Measurements from ENCODE around the gene ZNF248. TPM values are rescaled to one million over a fixed set of nuclear protein-coding genes. Genes with fewer than 3 reads are reported as not detected.

The ZNF248 gene
- total RNA-seq, 5 donors from 2014 or later (not counting 1 experiment from before 2014, with no cell fraction given): 7.0 to 15.6 (median 13.4) TPM

GRCh38 chr10:37813763-37814162 lies 43.6 kb downstream of the ZNF248 start:
- ChIA-PET CTCF (interaction anchor here in 1 of 2 donors (0.6 kb wide), 1 partner anchor 198 kb away, joined by 3 read pairs; no protein-coding TSS in a partner anchor), POLR2A (no interaction called here)
- Histone ChIP-seq H3K27me3 (replicated peaks in 1 of 2; ENCODE audit: control insufficient read depth in 2 of 2, extremely low read depth in 1 of 2, insufficient read depth in 2 of 2, low read length in 1 of 2) (no peaks in the 10 kb centered on the region), H3K27ac (ENCODE audit: low read length) (no peak overlapping the region), H3K36me3 (ENCODE audit: control insufficient read depth in 2 of 2, extremely low read depth in 1 of 2, insufficient read depth in 1 of 2, low read length in 1 of 2) (no peaks in the 10 kb centered on the region), H3K9me3 (peaks cover 9% of the 10 kb centered on the region), H3K4me1 (ENCODE audit: control insufficient read depth in 1 of 2, extremely low read depth in 1 of 2, insufficient read depth in 2 of 2, low read length in 2 of 2) (no peaks in the 10 kb centered on the region), H3K4me3 (ENCODE audit: control insufficient read depth in 1 of 2, extremely low read depth in 1 of 2, low read length in 1 of 2) (no peak overlapping the region)
- ATAC-seq (replicated peaks in 1 of 4) (no peak), DNase-seq (no peak)
- Mint-ChIP-seq H3K27ac (no peak overlapping the region), H3K4me1 (no peaks in the 10 kb centered on the region), H3K27me3 (no peaks in the 10 kb centered on the region), H3K36me3 (peaks cover 17% of the 10 kb centered on the region), H3K9me3 (peaks cover 38 to 65% (median 54%) of the 10 kb centered on the region in 3 donors), H3K4me3 (no peak overlapping the region)
- WGBS (ENCODE audit: insufficient coverage): no CpG with 5 or more reads among the region's 3 CpGs

- ATAC-seq (replicated peaks in 1 of 4): no peak
- H3K4me1 ChIP-seq (ENCODE audit: control insufficient read depth in 1 of 2, extremely low read depth in 1 of 2, insufficient read depth in 2 of 2, low read length in 2 of 2): no peaks in the 10 kb centered on the region
- peaks cover 9% of the 10 kb centered on the region for H3K9me3 ChIP-seq
- Mint-ChIP-seq H3K4me1 (no peaks in the 10 kb centered on the region), H3K27ac (no peak overlapping the region), H3K36me3 (peaks cover 17% of the 10 kb centered on the region), H3K27me3 (no peaks in the 10 kb centered on the region), H3K4me3 (no peak overlapping the region), H3K9me3 (peaks cover 38 to 67% (median 54%) of the 10 kb centered on the region in 3 donors)
- H3K27ac ChIP-seq (ENCODE audit: low read length): no peak overlapping the region
- no peaks in the 10 kb centered on the region for H3K36me3 ChIP-seq (ENCODE audit: control insufficient read depth in 2 of 2, extremely low read depth in 1 of 2, insufficient read depth in 1 of 2, low read length in 1 of 2)
- ChIA-PET POLR2A (no interaction called here), CTCF (no interaction called here)
- H3K4me3 ChIP-seq (ENCODE audit: control insufficient read depth in 1 of 2, extremely low read depth in 1 of 2, low read length in 1 of 2): no peak overlapping the region
- H3K27me3 ChIP-seq (replicated peaks in 1 of 2; ENCODE audit: control insufficient read depth in 2 of 2, extremely low read depth in 1 of 2, insufficient read depth in 2 of 2, low read length in 1 of 2): no peaks in the 10 kb centered on the region
- no CpG with 5 or more reads among the region's 1 CpG for WGBS (ENCODE audit: insufficient coverage)
- DNase-seq: no peak
These were observed 45.1 kb downstream of the ZNF248 start for GRCh38 chr10:37812290-37812689.

- Histone ChIP-seq H3K4me3 (ENCODE audit: control insufficient read depth in 1 of 2, extremely low read depth in 1 of 2, low read length in 1 of 2) (no peak overlapping the region), H3K36me3 (ENCODE audit: control insufficient read depth in 2 of 2, extremely low read depth in 1 of 2, insufficient read depth in 1 of 2, low read length in 1 of 2) (no peaks in the 10 kb centered on the region), H3K4me1 (ENCODE audit: control insufficient read depth in 1 of 2, extremely low read depth in 1 of 2, insufficient read depth in 2 of 2, low read length in 2 of 2) (no peaks in the 10 kb centered on the region), H3K27ac (ENCODE audit: low read length) (no peak overlapping the region), H3K9me3 (no peaks in the 10 kb centered on the region), H3K27me3 (replicated peaks in 1 of 2; ENCODE audit: control insufficient read depth in 2 of 2, extremely low read depth in 1 of 2, insufficient read depth in 2 of 2, low read length in 1 of 2) (no peaks in the 10 kb centered on the region)
- POLR2A ChIA-PET: no interaction called here
- Mint-ChIP-seq H3K27ac (no peak overlapping the region), H3K27me3 (no peaks in the 10 kb centered on the region), H3K9me3 (peaks cover 3 to 19% (median 16%) of the 10 kb centered on the region in 3 donors), H3K4me3 (no peak overlapping the region), H3K36me3 (peaks cover 32% of the 10 kb centered on the region), H3K4me1 (no peaks in the 10 kb centered on the region)
- CTCF ChIA-PET: no interaction called here
- WGBS (ENCODE audit: insufficient coverage): 92% methylated on average over 2 of the region's 3 CpGs
- ATAC-seq (replicated peaks in 1 of 4) (no peak), DNase-seq (no peak)
These were observed 54.1 kb downstream of the ZNF248 start for GRCh38 chr10:37803269-37803668.

- POLR2A ChIA-PET: no interaction called here
- CTCF ChIA-PET: no interaction called here
These were observed 55.9 kb downstream of the ZNF248 start for GRCh38 chr10:37801557-37801956.

GRCh38 chr10:37794305-37794976 lies 63.0 kb downstream of the ZNF248 start:
- H3K27me3 Mint-ChIP-seq: no peaks in the 10 kb centered on the region
- H3K27ac Mint-ChIP-seq: no peak overlapping the region
- peaks cover 41% of the 10 kb centered on the region for H3K36me3 Mint-ChIP-seq
- DNase-seq (no peak), ATAC-seq (replicated peaks in 1 of 4) (no peak)
- H3K4me3 ChIP-seq (ENCODE audit: control insufficient read depth in 1 of 2, extremely low read depth in 1 of 2, low read length in 1 of 2): no peak overlapping the region
- no CpG with 5 or more reads among the region's 2 CpGs for WGBS (ENCODE audit: insufficient coverage)
- no peaks in the 10 kb centered on the region for H3K4me1 Mint-ChIP-seq
- H3K27ac ChIP-seq (ENCODE audit: low read length): no peak overlapping the region
- no peaks in the 10 kb centered on the region for H3K4me1 ChIP-seq (ENCODE audit: control insufficient read depth in 1 of 2, extremely low read depth in 1 of 2, insufficient read depth in 2 of 2, low read length in 2 of 2)
- no peaks in the 10 kb centered on the region for H3K27me3 ChIP-seq (replicated peaks in 1 of 2; ENCODE audit: control insufficient read depth in 2 of 2, extremely low read depth in 1 of 2, insufficient read depth in 2 of 2, low read length in 1 of 2)
- H3K36me3 ChIP-seq (ENCODE audit: control insufficient read depth in 2 of 2, extremely low read depth in 1 of 2, insufficient read depth in 1 of 2, low read length in 1 of 2): no peaks in the 10 kb centered on the region
- peaks cover 15 to 51% (median 41%) of the 10 kb centered on the region in 3 donors for H3K9me3 Mint-ChIP-seq
- no peak overlapping the region for H3K4me3 Mint-ChIP-seq
- CTCF ChIA-PET: no interaction called here
- peaks cover 6% of the 10 kb centered on the region for H3K9me3 ChIP-seq
- POLR2A ChIA-PET: no interaction called here

More at GRCh38 chr10:37801557-37801956, 55.9 kb downstream of the ZNF248 start:
- H3K36me3 ChIP-seq (ENCODE audit: control insufficient read depth in 2 of 2, extremely low read depth in 1 of 2, insufficient read depth in 1 of 2, low read length in 1 of 2): no peaks in the 10 kb centered on the region
- ATAC-seq (replicated peaks in 1 of 4): no peak
- no peaks in the 10 kb centered on the region for H3K27me3 Mint-ChIP-seq
- H3K36me3 Mint-ChIP-seq: peaks cover 43% of the 10 kb centered on the region
- H3K4me3 ChIP-seq (ENCODE audit: control insufficient read depth in 1 of 2, extremely low read depth in 1 of 2, low read length in 1 of 2): no peak overlapping the region
- no peak overlapping the region for H3K27ac Mint-ChIP-seq
- H3K27me3 ChIP-seq (replicated peaks in 1 of 2; ENCODE audit: control insufficient read depth in 2 of 2, extremely low read depth in 1 of 2, insufficient read depth in 2 of 2, low read length in 1 of 2): no peaks in the 10 kb centered on the region
- no peaks in the 10 kb centered on the region for H3K4me1 Mint-ChIP-seq
- no peak overlapping the region for H3K27ac ChIP-seq (ENCODE audit: low read length)
- no peak overlapping the region for H3K4me3 Mint-ChIP-seq
- no peaks in the 10 kb centered on the region for H3K4me1 ChIP-seq (ENCODE audit: control insufficient read depth in 1 of 2, extremely low read depth in 1 of 2, insufficient read depth in 2 of 2, low read length in 2 of 2)
- no peaks in the 10 kb centered on the region for H3K9me3 ChIP-seq
- H3K9me3 Mint-ChIP-seq: peaks cover 3 to 25% (median 24%) of the 10 kb centered on the region in 3 donors
- no peak for DNase-seq

- no peak overlapping the region for H3K27ac Mint-ChIP-seq
- H3K9me3 Mint-ChIP-seq: peaks cover 7 to 38% (median 35%) of the 10 kb centered on the region in 3 donors
- Histone ChIP-seq H3K27ac (ENCODE audit: low read length) (no peak overlapping the region), H3K9me3 (peaks cover 3% of the 10 kb centered on the region), H3K4me3 (ENCODE audit: control insufficient read depth in 1 of 2, extremely low read depth in 1 of 2, low read length in 1 of 2) (no peak overlapping the region), H3K27me3 (replicated peaks in 1 of 2; ENCODE audit: control insufficient read depth in 2 of 2, extremely low read depth in 1 of 2, insufficient read depth in 2 of 2, low read length in 1 of 2) (no peaks in the 10 kb centered on the region), H3K36me3 (ENCODE audit: control insufficient read depth in 2 of 2, extremely low read depth in 1 of 2, insufficient read depth in 1 of 2, low read length in 1 of 2) (no peaks in the 10 kb centered on the region), H3K4me1 (ENCODE audit: control insufficient read depth in 1 of 2, extremely low read depth in 1 of 2, insufficient read depth in 2 of 2, low read length in 2 of 2) (no peaks in the 10 kb centered on the region)
- no peaks in the 10 kb centered on the region for H3K27me3 Mint-ChIP-seq
- ATAC-seq (replicated peaks in 1 of 4) (no peak), DNase-seq (no peak)
- no peak overlapping the region for H3K4me3 Mint-ChIP-seq
- H3K36me3 Mint-ChIP-seq: peaks cover 31% of the 10 kb centered on the region
- CTCF ChIA-PET: no interaction called here
- POLR2A ChIA-PET: no interaction called here
- no peaks in the 10 kb centered on the region for H3K4me1 Mint-ChIP-seq
- no CpG with 5 or more reads among the region's 2 CpGs for WGBS (ENCODE audit: insufficient coverage)
These were observed 67.8 kb downstream of the ZNF248 start for GRCh38 chr10:37789590-37789989.

- Mint-ChIP-seq H3K27ac (no peak overlapping the region), H3K4me1 (no peaks in the 10 kb centered on the region), H3K4me3 (no peak overlapping the region), H3K36me3 (peaks cover 22% of the 10 kb centered on the region), H3K27me3 (no peaks in the 10 kb centered on the region), H3K9me3 (peaks cover 14 to 35% (median 28%) of the 10 kb centered on the region in 3 donors)
- DNase-seq (no peak), ATAC-seq (replicated peaks in 1 of 4) (no peak)
- CTCF ChIA-PET: no interaction called here
- H3K4me1 ChIP-seq (ENCODE audit: control insufficient read depth in 1 of 2, extremely low read depth in 1 of 2, insufficient read depth in 2 of 2, low read length in 2 of 2): no peaks in the 10 kb centered on the region
- no peaks in the 10 kb centered on the region for H3K36me3 ChIP-seq (ENCODE audit: control insufficient read depth in 2 of 2, extremely low read depth in 1 of 2, insufficient read depth in 1 of 2, low read length in 1 of 2)
- no peaks in the 10 kb centered on the region for H3K27me3 ChIP-seq (replicated peaks in 1 of 2; ENCODE audit: control insufficient read depth in 2 of 2, extremely low read depth in 1 of 2, insufficient read depth in 2 of 2, low read length in 1 of 2)
- H3K9me3 ChIP-seq: peaks cover 2% of the 10 kb centered on the region
- no peak overlapping the region for H3K4me3 ChIP-seq (ENCODE audit: control insufficient read depth in 1 of 2, extremely low read depth in 1 of 2, low read length in 1 of 2)
- POLR2A ChIA-PET: no interaction called here
- no CpG with 5 or more reads among the region's 4 CpGs for WGBS (ENCODE audit: insufficient coverage)
- H3K27ac ChIP-seq (ENCODE audit: low read length): no peak overlapping the region
These were observed 72.7 kb downstream of the ZNF248 start for GRCh38 chr10:37784678-37785077.

Data from T-cell (primary cell).